ENCODE data around the gene EHD1. TPM values are rescaled to one million over a fixed set of nuclear protein-coding genes. Genes with fewer than 3 reads are reported as not detected.
A peak's percentile ranks its signal among the peaks of the same experiment; 100 is the strongest.

EHD1 gene
- total RNA-seq, 1 donor from 2014 or later: 114 TPM

DNA sequence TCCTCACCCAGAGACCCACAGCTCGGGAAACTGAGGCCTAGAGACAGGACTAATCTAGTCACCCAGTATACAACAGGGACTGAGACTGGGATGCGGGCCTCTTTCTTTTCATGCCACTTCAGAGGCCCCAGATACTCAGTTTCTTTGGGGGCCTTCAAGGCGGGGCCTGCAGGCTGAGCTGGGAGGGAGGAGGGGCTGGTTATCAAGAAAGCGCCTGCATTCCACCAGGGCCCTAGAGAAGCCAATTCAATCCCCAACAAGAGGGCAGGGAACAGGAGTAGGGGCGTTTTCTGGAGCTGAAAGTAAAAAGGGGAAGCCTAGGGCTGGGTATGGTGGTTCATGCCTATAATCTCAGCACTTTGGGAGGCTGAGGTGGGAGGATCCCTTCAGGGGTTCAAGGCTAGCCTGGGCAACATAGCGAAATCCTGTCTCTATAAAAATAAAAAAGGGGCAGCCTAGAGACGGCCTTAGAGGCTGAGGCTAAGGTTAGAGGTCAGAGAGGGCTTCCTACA is 37.0 kb upstream of the EHD1 start:
- Mint-ChIP-seq H3K4me3 (ENCODE audit: unreplicated experiment) (peak overlapping the region; percentile 93), H3K4me1 (ENCODE audit: low read depth, unreplicated experiment) (peaks cover 15% of the 10 kb centered on the region), H3K9me3 (ENCODE audit: unreplicated experiment) (peaks cover 7% of the 10 kb centered on the region), H3K27ac (ENCODE audit: unreplicated experiment) (no peak overlapping the region), H3K36me3 (ENCODE audit: unreplicated experiment) (no peaks in the 10 kb centered on the region), H3K27me3 (ENCODE audit: unreplicated experiment) (peaks cover 10% of the 10 kb centered on the region)
- TF ChIP-seq CTCF (IDR thresholded peaks at IDR 0.05; ENCODE audit: partially characterized antibody, unreplicated experiment): no peak
- no peak for DNase-seq

GRCh38 chr11:64914123-64914522 is 35.7 kb upstream of the EHD1 start:
- DNase-seq: no peak
- Mint-ChIP-seq H3K4me1 (ENCODE audit: low read depth, unreplicated experiment) (peaks cover 4% of the 10 kb centered on the region), H3K27me3 (ENCODE audit: unreplicated experiment) (peaks cover 8% of the 10 kb centered on the region), H3K4me3 (ENCODE audit: unreplicated experiment) (no peak overlapping the region), H3K36me3 (ENCODE audit: unreplicated experiment) (no peaks in the 10 kb centered on the region), H3K9me3 (ENCODE audit: unreplicated experiment) (peaks cover 7% of the 10 kb centered on the region), H3K27ac (ENCODE audit: unreplicated experiment) (no peak overlapping the region)
- no peak for TF ChIP-seq CTCF (IDR thresholded peaks at IDR 0.05; ENCODE audit: partially characterized antibody, unreplicated experiment)

DNA sequence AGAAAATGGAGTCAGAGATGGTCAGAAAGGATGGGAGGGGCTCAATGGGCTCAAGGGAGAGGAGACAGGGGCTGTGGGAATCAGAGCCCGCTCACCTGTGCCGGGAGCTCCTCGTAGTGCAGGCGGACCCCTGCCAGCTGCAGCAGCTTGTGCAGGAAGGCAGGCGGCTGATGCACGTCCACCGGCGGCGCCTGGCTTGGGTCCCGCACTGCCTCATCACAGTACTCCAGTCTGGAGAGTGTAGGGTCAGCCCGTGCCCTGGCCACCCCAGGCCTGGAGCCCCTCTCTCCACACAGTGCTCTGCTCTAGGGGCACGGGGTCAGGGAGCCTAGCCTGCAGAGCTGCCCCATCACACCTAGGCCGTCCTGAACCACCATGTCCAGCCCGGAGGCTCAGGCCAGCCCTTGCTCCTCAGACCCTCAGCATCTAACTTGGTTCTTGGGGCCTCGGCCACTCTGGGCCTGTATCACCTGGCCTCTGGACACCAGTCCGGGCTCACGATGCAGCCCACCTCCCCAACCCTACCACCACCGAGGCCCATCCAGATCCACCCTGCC is 34.8 kb upstream of the EHD1 start:
- DNase-seq: no peak
- peaks cover 7% of the 10 kb centered on the region for H3K9me3 Mint-ChIP-seq (ENCODE audit: unreplicated experiment)
- no peak overlapping the region for H3K27ac Mint-ChIP-seq (ENCODE audit: unreplicated experiment)
- H3K27me3 Mint-ChIP-seq (ENCODE audit: unreplicated experiment): peaks cover 8% of the 10 kb centered on the region
- TF ChIP-seq CTCF (IDR thresholded peaks at IDR 0.05; ENCODE audit: partially characterized antibody, unreplicated experiment): no peak
- H3K36me3 Mint-ChIP-seq (ENCODE audit: unreplicated experiment): no peaks in the 10 kb centered on the region
- no peak overlapping the region for H3K4me3 Mint-ChIP-seq (ENCODE audit: unreplicated experiment)
- H3K4me1 Mint-ChIP-seq (ENCODE audit: low read depth, unreplicated experiment): peaks cover 4% of the 10 kb centered on the region

- Mint-ChIP-seq H3K27ac (ENCODE audit: unreplicated experiment) (no peak overlapping the region), H3K9me3 (ENCODE audit: unreplicated experiment) (peaks cover 2% of the 10 kb centered on the region), H3K4me3 (ENCODE audit: unreplicated experiment) (no peak overlapping the region), H3K4me1 (ENCODE audit: low read depth, unreplicated experiment) (peaks cover 1% of the 10 kb centered on the region), H3K27me3 (ENCODE audit: unreplicated experiment) (peaks cover 8% of the 10 kb centered on the region), H3K36me3 (ENCODE audit: unreplicated experiment) (no peaks in the 10 kb centered on the region)
- no peak for DNase-seq
- no peak for TF ChIP-seq CTCF (IDR thresholded peaks at IDR 0.05; ENCODE audit: partially characterized antibody, unreplicated experiment)
These were observed 33.3 kb upstream of the EHD1 start for GRCh38 chr11:64911689-64912088.

DNA sequence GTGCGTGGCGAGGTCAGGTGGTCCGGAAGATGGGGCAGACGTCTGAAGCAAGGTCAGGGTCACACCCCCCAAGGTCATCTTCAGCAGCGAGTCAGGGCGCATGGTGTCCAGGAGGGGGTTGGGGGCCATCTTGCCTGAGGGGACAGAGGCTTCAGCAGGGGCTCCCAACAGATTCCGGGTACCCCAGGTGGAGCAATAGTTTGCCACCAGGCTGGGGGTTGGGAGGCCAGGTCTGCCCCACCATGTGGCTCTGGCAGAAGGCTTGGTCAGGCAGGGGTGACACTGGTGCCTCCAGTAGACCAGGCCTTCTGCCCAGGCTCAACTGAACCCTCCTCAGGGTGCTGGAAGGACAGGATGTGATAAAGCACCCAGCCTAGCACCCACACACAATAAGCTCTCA is 32.7 kb upstream of the EHD1 start:
- H3K4me1 Mint-ChIP-seq (ENCODE audit: low read depth, unreplicated experiment): peaks cover 1% of the 10 kb centered on the region
- no peaks in the 10 kb centered on the region for H3K36me3 Mint-ChIP-seq (ENCODE audit: unreplicated experiment)
- TF ChIP-seq CTCF (IDR thresholded peaks at IDR 0.05; ENCODE audit: partially characterized antibody, unreplicated experiment): no peak
- H3K27me3 Mint-ChIP-seq (ENCODE audit: unreplicated experiment): peaks cover 8% of the 10 kb centered on the region
- peaks cover 2% of the 10 kb centered on the region for H3K9me3 Mint-ChIP-seq (ENCODE audit: unreplicated experiment)
- no peak overlapping the region for H3K27ac Mint-ChIP-seq (ENCODE audit: unreplicated experiment)
- no peak for DNase-seq
- H3K4me3 Mint-ChIP-seq (ENCODE audit: unreplicated experiment): no peak overlapping the region
